Measurements from ENCODE around the gene NKAIN2.

NKAIN2 gene

GRCh38 chr6:124577734-124578281, 774.1 kb downstream of the NKAIN2 start:
- DNase-seq (ENCODE audit: low read depth), result no peak

- no peak for DNase-seq (ENCODE audit: low read depth)
Measured at GRCh38 chr6:124590001-124590400, 786.3 kb downstream of the NKAIN2 start.

- DNase-seq (ENCODE audit: low read depth), result no peak
Measured at GRCh38 chr6:124599656-124600055, 796.0 kb downstream of the NKAIN2 start.

- no peak for DNase-seq (ENCODE audit: low read depth)
Measured at GRCh38 chr6:124604719-124605118, 801.1 kb downstream of the NKAIN2 start.

- DNase-seq (ENCODE audit: low read depth), result no peak
Measured at GRCh38 chr6:124607119-124607627, 803.5 kb downstream of the NKAIN2 start.

- no peak for DNase-seq (ENCODE audit: low read depth)
Measured at GRCh38 chr6:124613031-124613430, 809.4 kb downstream of the NKAIN2 start.

- DNase-seq (ENCODE audit: low read depth), result no peak
Measured at GRCh38 chr6:124622351-124622750, 818.7 kb downstream of the NKAIN2 start.

- DNase-seq (ENCODE audit: low read depth), result no peak
Measured at GRCh38 chr6:124633655-124634054, 830.0 kb downstream of the NKAIN2 start.

GRCh38 chr6:124640432-124640831, 836.8 kb downstream of the NKAIN2 start:
- no peak for DNase-seq (ENCODE audit: low read depth)

- no peak for DNase-seq (ENCODE audit: low read depth)
Measured at GRCh38 chr6:124655866-124656265, 852.2 kb downstream of the NKAIN2 start.

- DNase-seq (ENCODE audit: low read depth), result no peak
Measured at GRCh38 chr6:124658053-124658452, 854.4 kb downstream of the NKAIN2 start.

- peak; percentile 9 for DNase-seq (ENCODE audit: low read depth)
Measured at GRCh38 chr6:124659427-124659826, 855.8 kb downstream of the NKAIN2 start.

- no peak for DNase-seq (ENCODE audit: low read depth)
Measured at GRCh38 chr6:124660185-124660584, 856.5 kb downstream of the NKAIN2 start.

GRCh38 chr6:124661097-124661661, 857.5 kb downstream of the NKAIN2 start:
- no peak for DNase-seq (ENCODE audit: low read depth)

- DNase-seq (ENCODE audit: low read depth), result no peak
Measured at GRCh38 chr6:124668028-124668427, 864.4 kb downstream of the NKAIN2 start.

- DNase-seq (ENCODE audit: low read depth), result peak; percentile 59
Measured at GRCh38 chr6:124669713-124670480, 866.2 kb downstream of the NKAIN2 start.

- DNase-seq (ENCODE audit: low read depth), result no peak
Measured at GRCh38 chr6:124670801-124671200, 867.1 kb downstream of the NKAIN2 start.

- no peak for DNase-seq (ENCODE audit: low read depth)
Measured at GRCh38 chr6:124671324-124671723, 867.7 kb downstream of the NKAIN2 start.

- DNase-seq (ENCODE audit: low read depth), result no peak
Measured at GRCh38 chr6:124674042-124674441, 870.4 kb downstream of the NKAIN2 start.

- peak; percentile 94 for DNase-seq (ENCODE audit: low read depth)
Measured at GRCh38 chr6:124676033-124676432, 872.4 kb downstream of the NKAIN2 start.

- DNase-seq (ENCODE audit: low read depth), result no peak
Measured at GRCh38 chr6:124677874-124678273, 874.2 kb downstream of the NKAIN2 start.

- DNase-seq (ENCODE audit: low read depth), result peak; percentile 88
Measured at GRCh38 chr6:124679387-124679786, 875.7 kb downstream of the NKAIN2 start.

GRCh38 chr6:124682751-124683150, 879.1 kb downstream of the NKAIN2 start:
- no peak for DNase-seq (ENCODE audit: low read depth)

All from iris pigment epithelial cell (primary cell).